Activated CD4-positive, alpha-beta T cell treated with anti-CD3 and anti-CD28 coated beads, Interleukin-2, amount 50 U/mL, for 24 hours (primary cell): ENCODE results near the gene CYP2C8.
"Not testable (repeated sequence)": the region's sequence is repeated elsewhere in the genome, so short reads cannot be mapped to it uniquely, and the experiment has no call there.

Experiments used
- DNase-seq, 2 donors: peaks; one replicate each; pipeline ENCODE4 v3.0.0-alpha.2; 2020; ENCODE audit warnings: low read depth in 1 of 2, low spot score in 1 of 2

CYP2C8 gene

GRCh38 chr10:95069286-95069685 lies at the start of gene CYP2C8:
CYP2C8 (minus strand) TSS chr10:95069497; CDS start chr10:95069402, 95 bp downstream.
- DNase-seq, result no peak

GRCh38 chr10:95116869-95117269 lies 47.6 kb upstream of the CYP2C8 start:
- DNase-seq, result no peak

GRCh38 chr10:95110823-95111222 lies 41.5 kb upstream of the CYP2C8 start:
- not testable (repeated sequence) for DNase-seq

GRCh38 chr10:95097805-95098204 lies 28.5 kb upstream of the CYP2C8 start:
- DNase-seq, result no peak

- DNase-seq, result no peak
Observed at GRCh38 chr10:95096143-95096542, 26.8 kb upstream of the CYP2C8 start.

GRCh38 chr10:95079626-95080025 lies 10.3 kb upstream of the CYP2C8 start:
- DNase-seq, result not testable (repeated sequence)

- DNase-seq, result no peak
Observed at GRCh38 chr10:95077556-95077955, 8.3 kb upstream of the CYP2C8 start.

GRCh38 chr10:95071107-95071660 lies 1.9 kb upstream of the CYP2C8 start:
- DNase-seq, result no peak

GRCh38 chr10:95064125-95064524 lies 5.2 kb downstream of the CYP2C8 start:
- DNase-seq, result not testable (repeated sequence)

- no peak for DNase-seq
Observed at GRCh38 chr10:95056744-95057363, 12.4 kb downstream of the CYP2C8 start.

GRCh38 chr10:95049919-95050318 lies 19.4 kb downstream of the CYP2C8 start:
- no peak for DNase-seq

- no peak for DNase-seq
Observed at GRCh38 chr10:95048206-95048605, 21.1 kb downstream of the CYP2C8 start.

- DNase-seq, result no peak
Observed at GRCh38 chr10:95039281-95039680, 30.0 kb downstream of the CYP2C8 start.

- no peak for DNase-seq
Observed at GRCh38 chr10:95035332-95036295, 33.7 kb downstream of the CYP2C8 start.

- DNase-seq, result no peak
Observed at GRCh38 chr10:95034401-95034800, 34.9 kb downstream of the CYP2C8 start.

GRCh38 chr10:95031656-95032055 lies 37.6 kb downstream of the CYP2C8 start:
- DNase-seq, result no peak

- DNase-seq, result no peak
Observed at GRCh38 chr10:95026461-95026860, 42.8 kb downstream of the CYP2C8 start.

- no peak for DNase-seq
Observed at GRCh38 chr10:94997741-94998174, 71.5 kb downstream of the CYP2C8 start.

- DNase-seq, result no peak
Observed at GRCh38 chr10:94992811-94993210, 76.5 kb downstream of the CYP2C8 start.

GRCh38 chr10:94991243-94991888 lies 77.9 kb downstream of the CYP2C8 start:
- DNase-seq, result no peak

- no peak for DNase-seq
Observed at GRCh38 chr10:94989192-94989591, 80.1 kb downstream of the CYP2C8 start.
